HepG2 (cell line): ENCODE data around the gene PRPSAP1. TPM values are rescaled to one million over a fixed set of nuclear protein-coding genes. Genes with fewer than 3 reads are reported as not detected.

ENCODE experiments used
- DMAP1 ChIP-seq: IDR thresholded peaks from 2 replicates; pipeline ENCODE4 v1.6.1; 2016
- NRL ChIP-seq: sonication (generic); formaldehyde crosslinking; IDR thresholded peaks from 2 replicates; pipeline ENCODE4 v1.5.0; 2020; ENCODE audit warnings: missing genetic modification reagents, mild to moderate bottlenecking, moderate library complexity, borderline replicate concordance
- PRPF4 ChIP-seq: fragments of 200-400 bp; formaldehyde crosslinking; IDR thresholded peaks from 2 replicates; pipeline ENCODE4 v1.6.1; 2016; ENCODE audit warnings: low read length, low read depth; ENCODE audit not compliant: poor library complexity, severe bottlenecking
- RBM22 ChIP-seq: fragments of 200-400 bp; formaldehyde crosslinking; optimal IDR thresholded peaks from 2 replicates; pipeline ENCODE3; 2017; ENCODE audit warnings: mild to moderate bottlenecking, low read length, moderate library complexity
- REXO4 ChIP-seq: sonication (generic); formaldehyde crosslinking; IDR thresholded peaks from 2 replicates; pipeline ENCODE4 v1.8.0; 2022; ENCODE audit warnings: missing genetic modification reagents, mild to moderate bottlenecking, borderline replicate concordance
- TARDBP ChIP-seq: sonication (generic); formaldehyde crosslinking; IDR thresholded peaks from 2 replicates; pipeline ENCODE4 v1.8.0; 2022; ENCODE audit warnings: mild to moderate bottlenecking, missing genetic modification reagents
- TBX2 ChIP-seq: sonication (generic); formaldehyde crosslinking; IDR thresholded peaks from 2 replicates; pipeline ENCODE4 v1.5.0; 2020; ENCODE audit warnings: missing genetic modification reagents, mild to moderate bottlenecking, borderline replicate concordance
- ZBTB38 ChIP-seq: sonication (generic); formaldehyde crosslinking; IDR thresholded peaks from 2 replicates; pipeline ENCODE4 v1.5.1; 2020; ENCODE audit warnings: mild to moderate bottlenecking, missing genetic modification reagents
- ZNF431 ChIP-seq: sonication (generic); formaldehyde crosslinking; IDR thresholded peaks from 2 replicates; pipeline ENCODE4 v1.9.0; 2022; ENCODE audit warnings: missing genetic modification reagents, low read depth, mild to moderate bottlenecking, borderline replicate concordance
- ZNF572 ChIP-seq: sonication (generic); formaldehyde crosslinking; IDR thresholded peaks from 2 replicates; pipeline ENCODE4 v1.5.1; 2020; ENCODE audit warnings: mild to moderate bottlenecking, missing genetic modification reagents
- ZNF737 ChIP-seq: sonication (generic); formaldehyde crosslinking; IDR thresholded peaks from 2 replicates; pipeline ENCODE4 v1.5.0; 2020; ENCODE audit warnings: missing genetic modification reagents, mild to moderate bottlenecking, borderline replicate concordance
- ZNF841 ChIP-seq: sonication (generic); formaldehyde crosslinking; IDR thresholded peaks from 2 replicates; pipeline ENCODE4 v1.8.1; 2023; ENCODE audit warnings: missing genetic modification reagents, borderline replicate concordance
- polyA plus RNA-seq, 8 experiments: library from polyadenylated mRNA; depleted of rRNA in 3 of 8; stranded (reverse) in 7 of 8; unstranded in 1 of 8; fragments of >200 nt; fragmentation: Illumina TruSeq in 4 of 8; extraction: Trizol in 4 of 8; gene quantifications; 2 replicates each; pipeline versions ENCODE4 v1.2.1 to v1.2.3, GENCODE V29; 2011 to 2016; ENCODE audit warnings: low read depth in 4 of 8, missing spikeins in 1 of 8, mixed read lengths in 1 of 8; ENCODE audit not compliant: insufficient read depth in 1 of 8
- total RNA-seq, 5 experiments: library from RNA; depleted of rRNA; stranded (reverse); fragments of >200 nt; fragmentation: Illumina TruSeq; extraction: Trizol; gene quantifications; 2 replicates each; pipeline ENCODE4 v1.2.3, GENCODE V29; 2016; ENCODE audit warnings: low read depth in 1 of 5
- TF ChIP-seq, protein P1 (sequence below): IDR thresholded peaks from 2 replicates; pipeline ENCODE4 v1.6.1; 2012; ENCODE audit warnings: inconsistent platforms
- TF ChIP-seq, protein P2 (sequence below): sonication (generic); IDR thresholded peaks from 2 replicates; pipeline ENCODE4 v1.6.1; 2016; ENCODE audit warnings: low read depth, borderline replicate concordance
- TF ChIP-seq, protein P3 (sequence below): sonication (generic); formaldehyde crosslinking; IDR thresholded peaks from 2 replicates; pipeline ENCODE4 v1.5.0; 2020; ENCODE audit warnings: mild to moderate bottlenecking, missing genetic modification reagents
- TF ChIP-seq, protein P4 (sequence below): sonication (generic); formaldehyde crosslinking; conservative IDR thresholded peaks from 2 replicates; pipeline ENCODE4 v1.4.0; 2020; ENCODE audit warnings: missing genetic modification reagents
- TF ChIP-seq, protein P5 (sequence below): sonication (generic); formaldehyde crosslinking; IDR thresholded peaks from 2 replicates; pipeline ENCODE4 v1.8.1; 2023; ENCODE audit warnings: mild to moderate bottlenecking, missing genetic modification reagents
- TF ChIP-seq, protein P6 (sequence below): sonication (generic); formaldehyde crosslinking; IDR thresholded peaks from 2 replicates; pipeline ENCODE4 v1.5.1; 2020; ENCODE audit warnings: missing genetic modification reagents, mild to moderate bottlenecking, borderline replicate concordance
- TF ChIP-seq, protein P7 (sequence below): sonication (generic); formaldehyde crosslinking; IDR thresholded peaks from 2 replicates; pipeline ENCODE4 v1.5.0; 2020; ENCODE audit warnings: missing genetic modification reagents, mild to moderate bottlenecking, borderline replicate concordance

PRPSAP1 gene
- total and polyA plus RNA-seq, 2 of the 13 experiments (the other 11 are each of a cell fraction or from before 2014, with no cell fraction given), result 91.1 to 314 TPM

DNA sequence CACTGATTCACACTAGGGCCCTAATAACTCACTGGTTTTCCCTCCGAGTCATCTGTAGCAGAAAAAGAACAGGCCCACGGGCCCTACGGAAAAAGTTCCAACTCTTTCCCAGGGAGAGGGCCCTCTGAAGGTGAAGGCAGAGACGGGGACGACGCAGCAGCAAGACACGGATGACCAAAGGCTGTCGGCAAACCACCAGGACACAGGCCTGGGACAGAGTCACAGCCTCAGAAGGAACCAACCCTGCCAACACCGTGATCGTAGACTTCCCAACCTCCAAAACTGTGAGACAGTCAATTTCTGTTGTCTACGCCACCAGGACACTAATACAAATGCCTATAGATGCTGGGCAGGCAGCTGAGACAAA lies 25.5 kb upstream of the PRPSAP1 start (continued):
- TF ChIP-seq ZNF431 (CRISPR knock-in tag), result no peak
- TF ChIP-seq PRPF4, result peak; percentile 82
- TF ChIP-seq TBX2 (CRISPR knock-in tag), result 0 out of 2 replicates have a peak, but pooled peaks have one; percentile 4
- TF ChIP-seq ZBTB38 (CRISPR knock-in tag), result peak; percentile 92
- TF ChIP-seq, protein P1, sequence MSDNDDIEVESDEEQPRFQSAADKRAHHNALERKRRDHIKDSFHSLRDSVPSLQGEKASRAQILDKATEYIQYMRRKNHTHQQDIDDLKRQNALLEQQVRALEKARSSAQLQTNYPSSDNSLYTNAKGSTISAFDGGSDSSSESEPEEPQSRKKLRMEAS, result no peak
- TF ChIP-seq ZNF841 (CRISPR knock-in tag), result no peak
- TF ChIP-seq, protein P2, sequence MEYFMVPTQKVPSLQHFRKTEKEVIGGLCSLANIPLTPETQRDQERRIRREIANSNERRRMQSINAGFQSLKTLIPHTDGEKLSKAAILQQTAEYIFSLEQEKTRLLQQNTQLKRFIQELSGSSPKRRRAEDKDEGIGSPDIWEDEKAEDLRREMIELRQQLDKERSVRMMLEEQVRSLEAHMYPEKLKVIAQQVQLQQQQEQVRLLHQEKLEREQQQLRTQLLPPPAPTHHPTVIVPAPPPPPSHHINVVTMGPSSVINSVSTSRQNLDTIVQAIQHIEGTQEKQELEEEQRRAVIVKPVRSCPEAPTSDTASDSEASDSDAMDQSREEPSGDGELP, result no peak
- TF ChIP-seq ZNF737 (CRISPR knock-in tag), result no peak
- TF ChIP-seq, protein P3, sequence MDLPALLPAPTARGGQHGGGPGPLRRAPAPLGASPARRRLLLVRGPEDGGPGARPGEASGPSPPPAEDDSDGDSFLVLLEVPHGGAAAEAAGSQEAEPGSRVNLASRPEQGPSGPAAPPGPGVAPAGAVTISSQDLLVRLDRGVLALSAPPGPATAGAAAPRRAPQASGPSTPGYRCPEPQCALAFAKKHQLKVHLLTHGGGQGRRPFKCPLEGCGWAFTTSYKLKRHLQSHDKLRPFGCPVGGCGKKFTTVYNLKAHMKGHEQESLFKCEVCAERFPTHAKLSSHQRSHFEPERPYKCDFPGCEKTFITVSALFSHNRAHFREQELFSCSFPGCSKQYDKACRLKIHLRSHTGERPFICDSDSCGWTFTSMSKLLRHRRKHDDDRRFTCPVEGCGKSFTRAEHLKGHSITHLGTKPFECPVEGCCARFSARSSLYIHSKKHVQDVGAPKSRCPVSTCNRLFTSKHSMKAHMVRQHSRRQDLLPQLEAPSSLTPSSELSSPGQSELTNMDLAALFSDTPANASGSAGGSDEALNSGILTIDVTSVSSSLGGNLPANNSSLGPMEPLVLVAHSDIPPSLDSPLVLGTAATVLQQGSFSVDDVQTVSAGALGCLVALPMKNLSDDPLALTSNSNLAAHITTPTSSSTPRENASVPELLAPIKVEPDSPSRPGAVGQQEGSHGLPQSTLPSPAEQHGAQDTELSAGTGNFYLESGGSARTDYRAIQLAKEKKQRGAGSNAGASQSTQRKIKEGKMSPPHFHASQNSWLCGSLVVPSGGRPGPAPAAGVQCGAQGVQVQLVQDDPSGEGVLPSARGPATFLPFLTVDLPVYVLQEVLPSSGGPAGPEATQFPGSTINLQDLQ, result no peak
- TF ChIP-seq ZNF572 (CRISPR knock-in tag), result no peak
- TF ChIP-seq, protein P4, sequence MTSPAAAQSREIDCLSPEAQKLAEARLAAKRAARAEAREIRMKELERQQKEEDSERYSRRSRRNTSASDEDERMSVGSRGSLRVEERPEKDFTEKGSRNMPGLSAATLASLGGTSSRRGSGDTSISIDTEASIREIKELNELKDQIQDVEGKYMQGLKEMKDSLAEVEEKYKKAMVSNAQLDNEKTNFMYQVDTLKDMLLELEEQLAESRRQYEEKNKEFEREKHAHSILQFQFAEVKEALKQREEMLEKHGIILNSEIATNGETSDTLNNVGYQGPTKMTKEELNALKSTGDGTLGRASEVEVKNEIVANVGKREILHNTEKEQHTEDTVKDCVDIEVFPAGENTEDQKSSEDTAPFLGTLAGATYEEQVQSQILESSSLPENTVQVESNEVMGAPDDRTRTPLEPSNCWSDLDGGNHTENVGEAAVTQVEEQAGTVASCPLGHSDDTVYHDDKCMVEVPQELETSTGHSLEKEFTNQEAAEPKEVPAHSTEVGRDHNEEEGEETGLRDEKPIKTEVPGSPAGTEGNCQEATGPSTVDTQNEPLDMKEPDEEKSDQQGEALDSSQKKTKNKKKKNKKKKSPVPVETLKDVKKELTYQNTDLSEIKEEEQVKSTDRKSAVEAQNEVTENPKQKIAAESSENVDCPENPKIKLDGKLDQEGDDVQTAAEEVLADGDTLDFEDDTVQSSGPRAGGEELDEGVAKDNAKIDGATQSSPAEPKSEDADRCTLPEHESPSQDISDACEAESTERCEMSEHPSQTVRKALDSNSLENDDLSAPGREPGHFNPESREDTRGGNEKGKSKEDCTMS (CRISPR knock-in tag), result no peak
- TF ChIP-seq, protein P5, sequence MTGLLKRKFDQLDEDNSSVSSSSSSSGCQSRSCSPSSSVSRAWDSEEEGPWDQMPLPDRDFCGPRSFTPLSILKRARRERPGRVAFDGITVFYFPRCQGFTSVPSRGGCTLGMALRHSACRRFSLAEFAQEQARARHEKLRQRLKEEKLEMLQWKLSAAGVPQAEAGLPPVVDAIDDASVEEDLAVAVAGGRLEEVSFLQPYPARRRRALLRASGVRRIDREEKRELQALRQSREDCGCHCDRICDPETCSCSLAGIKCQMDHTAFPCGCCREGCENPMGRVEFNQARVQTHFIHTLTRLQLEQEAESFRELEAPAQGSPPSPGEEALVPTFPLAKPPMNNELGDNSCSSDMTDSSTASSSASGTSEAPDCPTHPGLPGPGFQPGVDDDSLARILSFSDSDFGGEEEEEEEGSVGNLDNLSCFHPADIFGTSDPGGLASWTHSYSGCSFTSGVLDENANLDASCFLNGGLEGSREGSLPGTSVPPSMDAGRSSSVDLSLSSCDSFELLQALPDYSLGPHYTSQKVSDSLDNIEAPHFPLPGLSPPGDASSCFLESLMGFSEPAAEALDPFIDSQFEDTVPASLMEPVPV (CRISPR knock-in tag), result 0 out of 2 replicates have a peak, but pooled peaks have one; percentile 5
- TF ChIP-seq REXO4 (CRISPR knock-in tag), result no peak
- TF ChIP-seq DMAP1 (CRISPR knock-in tag), result no peak
- peak; percentile 89 for TF ChIP-seq RBM22
- 0 out of 2 replicates have a peak, but pooled peaks have one; percentile 5 for TF ChIP-seq TARDBP
- 0 out of 2 replicates have a peak, but pooled peaks have one; percentile 12 for TF ChIP-seq NRL (CRISPR knock-in tag)
- TF ChIP-seq, protein P6, sequence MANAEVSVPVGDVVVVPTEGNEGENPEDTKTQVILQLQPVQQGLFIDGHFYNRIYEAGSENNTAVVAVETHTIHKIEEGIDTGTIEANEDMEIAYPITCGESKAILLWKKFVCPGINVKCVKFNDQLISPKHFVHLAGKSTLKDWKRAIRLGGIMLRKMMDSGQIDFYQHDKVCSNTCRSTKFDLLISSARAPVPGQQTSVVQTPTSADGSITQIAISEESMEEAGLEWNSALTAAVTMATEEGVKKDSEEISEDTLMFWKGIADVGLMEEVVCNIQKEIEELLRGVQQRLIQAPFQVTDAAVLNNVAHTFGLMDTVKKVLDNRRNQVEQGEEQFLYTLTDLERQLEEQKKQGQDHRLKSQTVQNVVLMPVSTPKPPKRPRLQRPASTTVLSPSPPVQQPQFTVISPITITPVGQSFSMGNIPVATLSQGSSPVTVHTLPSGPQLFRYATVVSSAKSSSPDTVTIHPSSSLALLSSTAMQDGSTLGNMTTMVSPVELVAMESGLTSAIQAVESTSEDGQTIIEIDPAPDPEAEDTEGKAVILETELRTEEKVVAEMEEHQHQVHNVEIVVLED (CRISPR knock-in tag), result no peak
- TF ChIP-seq, protein P7, sequence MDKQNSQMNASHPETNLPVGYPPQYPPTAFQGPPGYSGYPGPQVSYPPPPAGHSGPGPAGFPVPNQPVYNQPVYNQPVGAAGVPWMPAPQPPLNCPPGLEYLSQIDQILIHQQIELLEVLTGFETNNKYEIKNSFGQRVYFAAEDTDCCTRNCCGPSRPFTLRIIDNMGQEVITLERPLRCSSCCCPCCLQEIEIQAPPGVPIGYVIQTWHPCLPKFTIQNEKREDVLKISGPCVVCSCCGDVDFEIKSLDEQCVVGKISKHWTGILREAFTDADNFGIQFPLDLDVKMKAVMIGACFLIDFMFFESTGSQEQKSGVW (CRISPR knock-in tag), result no peak
